IPS DF 4.7 (cell line): Measurements from ENCODE around the gene TANGO6.
"Not testable (repeated sequence)": the region's sequence is repeated elsewhere in the genome, so short reads cannot be mapped to it uniquely, and the experiment has no call there.

Experiments used
- DNase-seq: peaks from one replicate; pipeline ENCODE4 v3.0.0-alpha.2; 2013; ENCODE audit warnings: low spot score; ENCODE audit errors: extremely low read depth

TANGO6 gene

GRCh38 chr16:69049603-69050375, 206.5 kb downstream of the TANGO6 start:
- no peak for DNase-seq

GRCh38 chr16:69051517-69051830, 208.1 kb downstream of the TANGO6 start:
- DNase-seq: not testable (repeated sequence)

DNA sequence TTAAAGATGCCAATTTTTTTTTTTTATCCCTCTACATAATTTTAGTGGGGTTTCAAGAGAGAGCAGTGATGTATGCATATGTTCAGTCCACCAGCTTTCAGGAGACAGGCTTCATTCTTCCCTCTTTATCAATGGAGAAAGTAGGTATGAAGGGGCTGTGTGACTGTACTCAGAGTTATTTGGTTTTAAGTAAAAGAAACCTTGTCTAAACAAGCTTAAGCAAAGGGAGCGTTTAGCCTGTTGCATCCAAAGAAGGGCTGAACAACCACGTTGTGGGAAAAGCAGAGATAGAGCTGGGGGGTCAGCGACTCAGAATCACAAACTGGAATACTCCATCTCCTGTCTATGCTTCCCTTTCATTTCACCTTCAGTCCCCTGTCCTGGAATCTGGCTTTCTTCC, 211.7 kb downstream of the TANGO6 start:
- no peak for DNase-seq

DNA sequence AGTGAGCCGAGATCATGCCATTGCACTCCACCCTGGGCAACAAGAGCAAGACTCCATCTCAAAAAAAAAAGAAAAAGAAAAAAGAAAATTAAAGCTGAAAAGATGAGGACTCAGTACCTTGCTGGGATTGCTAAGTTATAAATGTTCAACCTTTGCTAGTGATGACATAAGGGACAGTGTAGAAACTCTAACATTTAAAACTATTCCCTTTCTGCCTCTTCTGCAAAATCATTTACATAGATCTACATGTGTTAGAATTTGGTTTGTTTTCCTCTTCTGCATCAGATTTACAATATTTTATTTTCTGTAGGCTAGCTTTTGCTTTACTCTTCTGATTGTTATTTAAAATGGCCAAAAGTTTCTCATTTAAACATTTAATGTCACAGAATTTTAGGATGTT, 212.6 kb downstream of the TANGO6 start:
- DNase-seq: no peak

- no peak for DNase-seq
These were observed 213.1 kb downstream of the TANGO6 start for GRCh38 chr16:69056421-69056820.

GRCh38 chr16:69057400-69058378, 214.4 kb downstream of the TANGO6 start:
- no peak for DNase-seq

DNA sequence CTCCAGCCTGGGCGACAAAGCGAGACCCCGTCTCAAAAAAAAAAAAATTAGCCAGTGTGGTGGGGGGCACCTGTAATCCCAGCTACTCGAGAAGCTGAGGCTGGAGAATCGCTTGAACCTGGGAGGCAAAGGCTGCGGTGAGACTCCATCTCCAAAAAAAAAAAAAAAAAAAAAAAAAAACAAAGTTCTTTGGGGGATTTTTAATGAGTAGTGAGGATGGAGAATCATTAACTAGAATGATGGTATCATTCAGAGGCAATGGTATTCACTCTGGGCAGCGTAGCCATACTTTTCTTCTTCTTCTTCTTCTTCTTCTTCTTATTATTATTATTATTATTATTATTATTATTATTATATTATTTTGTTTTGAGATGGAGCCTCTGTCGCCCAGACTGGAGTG, 220.2 kb downstream of the TANGO6 start:
- DNase-seq: not testable (repeated sequence)

- no peak for DNase-seq
These were observed 220.9 kb downstream of the TANGO6 start for GRCh38 chr16:69064124-69064763.

DNA sequence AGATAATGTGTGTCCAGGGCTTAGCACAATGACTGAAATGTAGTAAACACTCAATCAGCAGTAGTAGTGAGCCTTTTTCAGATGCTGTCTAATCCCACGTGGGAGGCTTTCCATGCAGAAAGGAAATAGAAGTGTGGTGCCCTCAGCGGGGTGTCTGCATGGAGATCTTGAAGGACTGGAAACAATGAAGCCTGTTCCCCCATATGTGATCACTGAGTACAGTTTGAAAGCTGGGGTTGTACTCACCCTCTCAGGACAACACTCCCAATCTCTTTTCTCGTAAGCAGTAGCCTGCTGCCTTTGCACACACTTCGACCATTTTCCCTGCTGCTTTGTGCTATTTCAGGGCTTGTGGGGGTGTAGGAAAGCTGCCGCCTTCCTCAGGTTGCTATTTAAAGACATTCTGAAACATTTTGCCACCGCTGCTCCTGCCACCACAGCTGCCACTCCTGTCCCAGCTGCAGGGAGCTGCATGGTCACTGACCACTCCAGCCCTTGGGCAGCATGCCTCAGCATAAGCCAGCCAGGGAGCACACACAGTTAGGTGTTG, 221.5 kb downstream of the TANGO6 start:
- DNase-seq: no peak

GRCh38 chr16:69069504-69069903, 226.2 kb downstream of the TANGO6 start:
- DNase-seq: no peak

DNA sequence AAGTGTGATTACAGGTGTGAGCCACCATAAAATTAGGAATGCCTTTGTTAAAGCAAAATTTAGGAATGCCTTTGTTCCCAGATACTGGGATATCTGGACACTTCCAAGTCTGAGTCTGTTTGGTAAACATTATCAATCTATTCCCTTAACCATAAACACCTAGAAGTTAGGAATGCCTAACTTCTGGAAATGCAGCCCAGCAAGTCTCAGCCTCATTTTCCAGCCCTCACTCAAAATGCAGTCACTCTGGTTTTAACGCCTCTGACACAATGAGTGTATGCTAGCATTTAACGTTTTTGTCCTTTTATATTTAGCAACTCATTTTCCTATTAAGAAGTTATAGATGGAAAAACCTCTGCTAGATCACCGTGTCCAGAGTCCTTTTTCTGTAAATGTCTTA, 227.7 kb downstream of the TANGO6 start:
- no peak for DNase-seq

GRCh38 chr16:69072640-69072974, 229.3 kb downstream of the TANGO6 start:
- no peak for DNase-seq

GRCh38 chr16:69073181-69073702, 229.9 kb downstream of the TANGO6 start:
- DNase-seq: no peak

- DNase-seq: no peak
These were observed 233.9 kb downstream of the TANGO6 start for GRCh38 chr16:69077251-69077650.

- DNase-seq: no peak
These were observed 234.7 kb downstream of the TANGO6 start for GRCh38 chr16:69078073-69078472.

DNA sequence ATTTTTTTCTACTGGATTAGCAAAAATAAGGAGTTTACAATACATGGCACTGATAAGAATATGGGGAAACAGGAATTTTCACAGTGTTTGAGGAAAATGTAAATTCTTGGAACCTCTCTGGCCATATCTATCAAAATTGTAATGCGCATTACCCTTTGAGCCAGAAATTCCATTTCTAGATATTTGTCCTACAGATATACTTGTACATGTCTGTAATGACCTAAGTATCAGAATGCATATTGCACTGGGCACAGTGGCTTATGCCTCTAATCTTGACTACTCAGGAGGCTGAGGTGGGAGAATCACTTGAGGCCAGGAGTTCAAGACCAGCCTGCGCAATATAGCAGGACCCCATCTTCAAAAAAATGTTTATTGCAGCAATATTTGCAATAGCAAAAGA, 236.4 kb downstream of the TANGO6 start:
- no peak for DNase-seq

DNA sequence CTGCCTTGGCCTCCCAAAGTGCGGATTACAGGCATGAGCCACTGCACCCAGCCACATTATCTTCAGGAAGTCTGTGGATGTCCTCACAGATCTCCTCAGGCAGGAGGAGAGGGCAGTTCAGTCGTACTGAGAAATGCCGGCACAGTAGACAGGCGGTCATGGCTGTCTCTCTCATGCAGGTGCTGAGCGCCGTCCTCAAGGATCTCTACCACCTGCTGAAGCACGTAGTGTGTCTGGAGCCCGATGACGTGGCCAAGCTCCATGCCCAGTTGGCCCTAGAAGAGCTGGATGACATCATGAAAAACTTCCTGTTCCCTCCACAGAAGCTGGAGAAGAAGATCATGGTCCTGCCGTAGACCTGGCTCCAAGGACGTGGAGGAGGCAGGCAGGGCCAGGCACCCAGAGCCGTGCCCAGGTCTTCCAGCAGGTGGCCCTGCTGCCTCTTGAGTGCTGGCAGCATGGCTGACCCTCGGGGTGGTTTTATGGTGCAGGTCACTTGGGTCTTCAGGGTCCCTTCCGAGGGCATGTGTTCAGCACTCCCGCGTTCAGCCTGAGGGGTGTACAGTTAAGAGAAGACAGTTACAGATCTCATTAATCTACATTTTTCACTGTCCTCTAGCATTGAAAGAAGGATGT, 240.1 kb downstream of the TANGO6 start:
- no peak for DNase-seq

- DNase-seq: no peak
These were observed 241.0 kb downstream of the TANGO6 start for GRCh38 chr16:69084289-69084688.

GRCh38 chr16:69085032-69085695, 241.8 kb downstream of the TANGO6 start:
- no peak for DNase-seq

DNA sequence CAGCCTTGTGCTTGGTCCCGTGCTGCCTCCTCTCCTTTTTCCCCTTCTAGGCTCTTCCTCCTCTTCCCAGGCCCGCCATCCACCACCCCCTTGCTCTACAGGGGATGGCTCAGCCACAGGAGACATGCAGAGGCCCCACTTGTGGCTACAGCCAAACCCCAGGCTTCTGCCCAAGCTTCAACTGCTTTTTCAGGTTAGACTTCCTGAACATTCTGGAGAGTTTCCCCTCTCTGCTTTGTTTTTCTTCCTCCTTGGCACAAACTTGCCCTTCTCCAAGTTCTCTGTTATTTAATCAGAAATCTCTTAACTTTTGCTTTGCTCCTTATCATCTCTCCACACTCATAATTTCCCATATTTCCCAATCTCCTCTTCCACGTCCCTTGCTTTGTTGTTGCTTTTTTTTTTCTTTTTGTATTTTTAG, 243.8 kb downstream of the TANGO6 start:
- no peak for DNase-seq

DNA sequence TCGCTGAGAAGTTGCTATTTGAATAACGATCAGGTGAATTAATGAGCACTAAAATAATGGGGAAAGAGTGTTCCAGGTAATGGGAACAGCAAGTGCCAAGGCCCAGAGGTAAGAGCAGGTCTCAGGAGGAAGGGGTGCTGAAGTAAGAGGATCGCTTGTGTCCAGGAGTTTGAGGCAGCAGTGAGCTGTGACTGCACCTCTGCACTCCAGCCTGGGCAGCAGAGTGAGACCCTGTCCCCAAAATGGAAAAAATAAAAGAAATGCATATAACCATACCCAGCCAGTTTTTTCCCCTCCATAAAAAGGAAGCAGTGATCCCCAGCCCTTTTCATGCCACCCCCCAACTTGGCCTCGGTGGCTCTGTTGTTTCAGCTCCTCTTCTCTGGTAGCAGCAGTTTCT, 245.4 kb downstream of the TANGO6 start:
- no peak for DNase-seq
